NCI-H345 (cell line): ENCODE measurements around the gene SMAD1.

ENCODE experiments used
- DNase-seq: peaks from one replicate; lab custom pipeline; 2025; lab: John Stamatoyannopoulos, UW

Gene SMAD1

GRCh38 chr4:145489556-145489955 is 7.9 kb downstream of the SMAD1 start:
- DNase-seq = no peak

DNA sequence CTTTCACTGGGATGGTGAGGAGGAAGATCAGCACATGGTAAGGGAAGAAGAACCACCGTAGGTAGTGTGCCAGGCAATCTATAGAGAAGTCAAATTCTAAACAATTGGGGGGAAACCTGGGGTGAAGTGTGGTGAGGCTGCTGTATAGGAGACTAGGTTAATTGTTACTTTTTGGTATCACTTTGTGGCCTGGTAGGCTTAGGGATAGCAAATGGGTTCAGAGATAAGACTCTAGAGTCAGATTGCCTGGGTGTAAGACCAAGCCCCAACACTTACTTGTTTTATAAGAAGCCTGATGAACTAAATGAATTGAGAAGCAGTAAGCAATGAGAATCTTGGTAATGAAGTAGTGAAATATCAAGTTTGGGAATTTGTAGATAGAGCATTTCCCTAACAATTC is 8.7 kb downstream of the SMAD1 start:
- no peak for DNase-seq

DNA sequence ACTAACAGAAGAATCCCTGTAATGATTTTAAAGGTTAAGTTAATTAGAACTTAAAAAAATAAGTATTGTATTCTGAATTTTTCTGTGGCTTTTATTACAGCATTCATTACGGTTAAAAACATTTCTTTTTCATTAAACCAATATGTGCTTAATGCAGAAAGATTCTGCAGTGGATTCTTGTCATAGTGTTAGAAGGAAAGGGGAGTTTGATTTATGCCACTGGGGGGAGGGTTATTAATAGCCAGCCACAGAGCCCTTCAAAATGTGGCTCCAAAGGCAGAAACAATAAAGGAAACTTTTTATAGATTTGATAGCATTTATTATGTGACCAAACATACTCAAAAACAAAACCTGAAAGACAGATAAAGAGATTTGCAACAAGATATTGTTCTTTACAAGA is 9.1 kb downstream of the SMAD1 start:
- DNase-seq = no peak

GRCh38 chr4:145492376-145492775 is 10.7 kb downstream of the SMAD1 start:
- no peak for DNase-seq

DNA sequence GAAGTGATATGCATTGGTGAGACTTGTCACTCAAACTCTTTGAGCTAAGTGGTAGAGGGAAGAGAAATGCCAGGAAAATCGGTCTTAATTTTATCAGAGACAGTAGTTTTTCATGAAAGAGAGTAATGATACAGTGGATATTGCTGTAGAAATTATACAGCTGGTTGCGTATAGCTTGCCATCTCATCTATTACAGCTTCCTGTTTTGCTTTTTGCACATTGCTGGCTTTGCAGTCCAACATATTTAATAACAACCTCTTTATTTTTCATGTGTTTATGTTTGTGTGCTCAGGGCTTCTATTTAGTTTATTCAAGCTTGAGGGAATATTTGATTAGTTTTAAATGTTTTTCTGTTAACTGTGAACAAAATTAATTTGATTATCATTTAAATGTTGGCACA is 11.5 kb downstream of the SMAD1 start:
- DNase-seq = no peak

- no peak for DNase-seq
These were observed 13.1 kb downstream of the SMAD1 start for GRCh38 chr4:145494666-145495270.

DNA sequence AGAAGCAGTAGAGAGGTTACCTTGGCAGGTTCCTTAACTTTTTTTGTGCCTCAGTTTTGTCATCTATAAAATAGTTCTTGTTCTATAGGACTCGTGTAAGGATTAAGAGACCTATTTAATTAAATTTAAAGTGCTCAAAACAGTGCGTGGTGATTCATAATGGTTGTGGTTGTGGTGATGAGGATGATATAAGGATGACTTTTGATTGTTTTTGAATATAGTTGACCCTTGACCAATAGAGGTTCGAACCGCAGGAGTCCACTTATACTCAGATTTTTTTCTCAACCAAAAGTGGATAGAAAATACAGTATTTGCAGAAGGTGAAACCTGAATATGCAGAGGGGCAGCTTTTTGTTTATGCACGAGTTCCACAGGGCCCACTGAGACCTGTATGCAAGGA is 14.6 kb downstream of the SMAD1 start:
- no peak for DNase-seq

DNA sequence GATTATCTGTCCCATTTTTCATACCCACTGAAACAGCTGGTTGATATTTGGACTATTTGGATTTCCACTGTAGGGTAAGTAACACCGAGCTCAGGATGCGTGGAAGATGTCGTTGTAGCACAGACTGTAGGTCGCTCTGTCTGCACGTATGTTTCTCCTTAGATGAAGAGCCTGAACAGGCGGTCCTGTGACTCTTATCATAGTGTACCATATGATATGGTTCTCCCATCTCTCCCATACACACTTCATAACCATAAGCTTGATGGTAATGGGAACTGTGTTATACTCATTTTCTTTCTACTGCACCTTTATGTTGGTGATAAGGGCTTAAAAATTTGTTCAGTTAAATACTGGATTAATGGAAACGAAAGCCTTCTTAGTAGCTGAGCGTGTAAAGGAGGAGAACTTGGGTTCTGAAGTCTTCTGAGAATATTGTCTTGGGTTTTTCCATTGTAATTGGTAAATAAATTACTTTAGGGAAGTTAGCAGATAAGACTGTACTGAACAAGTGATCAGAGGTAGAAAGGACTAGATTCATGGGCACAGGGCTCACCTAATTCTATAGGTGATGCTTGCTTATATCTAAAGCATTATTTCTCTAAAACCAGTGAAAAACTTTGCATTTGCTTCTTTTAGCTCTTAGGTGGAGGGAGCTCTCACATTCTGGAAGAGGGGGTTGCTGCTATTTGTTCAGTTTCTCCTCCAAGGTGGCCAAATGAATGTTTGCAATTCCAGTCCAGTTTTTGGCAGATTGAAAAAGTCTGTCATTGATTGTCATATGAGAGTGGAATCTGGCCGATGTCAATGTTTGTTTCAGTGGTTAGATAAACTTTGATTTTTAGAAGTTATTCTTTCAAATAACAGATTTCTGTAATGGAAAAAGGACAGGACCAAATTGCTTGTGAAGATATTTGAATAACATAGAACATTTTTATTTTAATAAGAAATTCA is 15.8 kb downstream of the SMAD1 start:
- no peak for DNase-seq

DNA sequence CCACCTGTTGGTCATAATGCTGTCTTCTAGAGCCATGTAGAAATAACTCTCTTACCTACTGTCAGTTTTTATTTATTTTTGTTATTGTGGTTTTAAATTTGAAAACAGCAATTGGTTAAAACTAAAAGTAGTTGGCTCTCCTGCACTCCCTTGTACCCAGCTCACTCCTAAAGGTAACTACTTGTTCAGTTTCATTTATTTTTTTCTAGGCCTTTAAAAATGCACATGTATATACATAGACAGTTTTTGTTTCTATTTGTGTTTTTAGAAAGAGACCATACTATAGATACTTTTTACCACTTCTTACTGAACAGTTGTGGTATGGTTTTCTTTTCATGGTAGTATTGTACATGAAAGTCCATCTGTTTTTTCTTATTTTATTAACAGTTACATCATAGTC is 16.8 kb downstream of the SMAD1 start:
- DNase-seq = no peak

DNA sequence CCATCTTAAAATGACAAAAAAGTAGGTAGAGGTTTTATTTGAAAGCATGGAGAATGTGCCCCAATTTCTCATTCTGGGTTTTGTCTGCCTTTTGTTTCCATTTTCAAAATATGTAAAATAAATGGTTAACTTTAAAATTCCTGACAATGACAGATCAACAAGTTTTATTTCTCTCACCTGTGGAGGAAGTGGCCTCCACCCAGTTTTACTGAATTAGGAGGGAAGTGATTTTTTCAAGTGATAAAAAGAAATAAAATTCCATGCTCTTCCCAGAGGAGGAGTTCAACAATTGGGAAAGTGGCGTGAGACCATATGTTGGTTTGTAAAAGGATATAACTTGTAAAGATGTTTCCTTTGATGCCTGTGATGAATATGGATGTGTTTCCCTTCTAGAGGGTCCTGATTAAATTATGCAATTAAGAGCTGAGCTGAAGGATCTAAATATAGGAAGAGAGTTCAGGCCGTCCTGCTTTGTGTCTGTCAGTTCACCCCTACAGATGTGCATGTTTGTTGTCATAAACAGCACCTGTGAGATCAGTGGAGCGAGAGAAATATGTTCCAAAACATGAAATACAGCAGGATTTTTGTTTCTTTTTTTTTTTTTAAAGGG is 19.5 kb downstream of the SMAD1 start:
- no peak for DNase-seq

- DNase-seq = no peak
These were observed 21.2 kb downstream of the SMAD1 start for GRCh38 chr4:145502809-145503208.

GRCh38 chr4:145503486-145504072 is 21.9 kb downstream of the SMAD1 start:
- DNase-seq = no peak

GRCh38 chr4:145505995-145506394 is 24.3 kb downstream of the SMAD1 start:
- no peak for DNase-seq

- DNase-seq = no peak
These were observed 26.0 kb downstream of the SMAD1 start for GRCh38 chr4:145507636-145508035.

DNA sequence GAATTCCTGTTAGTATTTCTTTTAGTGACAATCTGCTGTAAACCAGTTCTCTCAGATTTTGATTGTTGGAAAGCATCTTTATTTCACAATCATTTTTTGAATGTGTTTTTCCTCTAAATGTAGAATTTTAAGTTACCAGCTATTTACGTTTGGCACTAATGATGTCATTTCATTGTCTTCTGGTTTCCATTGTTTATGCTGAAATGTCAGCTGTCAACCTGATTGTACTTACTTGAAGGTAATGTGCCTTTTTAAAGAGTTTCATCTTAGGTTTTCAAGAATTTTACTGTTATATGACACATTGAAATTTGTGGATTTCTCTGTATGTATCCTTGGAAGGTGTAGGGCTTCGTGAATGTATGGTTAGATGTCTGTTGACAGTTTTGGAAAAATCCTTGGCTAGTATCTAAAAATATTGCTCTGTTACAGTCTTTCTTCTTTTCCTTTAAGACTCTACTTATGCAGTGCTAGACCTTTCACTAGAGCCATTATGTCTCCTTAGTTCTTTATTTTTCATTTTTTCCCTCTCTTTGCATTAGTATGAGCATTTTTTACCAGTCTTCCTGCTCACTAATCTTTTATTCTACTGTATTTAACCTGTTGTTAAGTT is 30.4 kb downstream of the SMAD1 start:
- no peak for DNase-seq

DNA sequence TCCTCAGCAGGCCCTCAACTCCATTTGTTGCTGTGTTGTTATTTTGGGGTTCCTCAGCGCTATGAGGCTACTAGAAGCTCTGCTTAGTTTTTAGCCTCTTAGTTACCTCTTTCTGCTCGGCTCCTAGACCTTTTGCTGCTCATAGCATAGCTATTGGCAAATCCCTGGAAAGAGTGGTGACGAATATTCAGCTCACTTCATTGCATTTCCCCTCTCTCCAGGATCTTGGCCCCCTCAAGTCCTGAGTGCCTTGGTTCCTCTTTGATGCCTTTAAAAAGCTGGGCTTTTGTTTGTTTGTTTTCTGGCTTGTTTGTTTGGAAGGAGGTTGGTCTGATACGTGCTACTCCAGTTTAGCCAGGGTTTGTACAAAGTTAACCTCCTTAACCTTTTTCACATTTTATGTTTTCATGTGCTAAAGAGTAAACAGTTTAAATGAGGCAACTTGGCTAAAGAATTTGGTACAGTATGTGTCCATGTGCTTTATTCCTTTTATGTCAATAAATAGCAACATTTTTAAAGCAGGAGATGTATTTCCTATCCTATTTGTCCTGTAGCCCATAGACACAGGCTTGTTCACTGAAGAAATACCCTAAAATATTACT is 31.5 kb downstream of the SMAD1 start:
- DNase-seq = no peak

DNA sequence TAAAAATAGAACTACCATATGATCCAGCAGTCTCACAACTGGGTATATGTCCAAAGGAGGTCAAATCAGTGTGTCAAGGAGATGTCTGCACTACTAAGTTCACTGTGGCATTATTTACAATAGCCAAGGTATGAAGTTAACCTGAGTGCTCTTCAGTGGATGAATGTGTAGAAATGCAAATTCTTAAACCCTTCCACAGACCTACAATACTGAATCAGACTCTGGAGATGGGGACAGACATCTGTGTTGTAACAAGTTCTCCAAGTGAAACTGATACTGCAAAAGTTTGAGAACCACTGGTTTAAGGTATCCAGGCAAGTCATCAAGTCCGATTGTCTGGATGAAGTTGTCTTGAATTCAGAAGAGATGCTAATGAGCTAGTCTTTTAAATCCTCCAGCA is 38.5 kb downstream of the SMAD1 start:
- no peak for DNase-seq

DNA sequence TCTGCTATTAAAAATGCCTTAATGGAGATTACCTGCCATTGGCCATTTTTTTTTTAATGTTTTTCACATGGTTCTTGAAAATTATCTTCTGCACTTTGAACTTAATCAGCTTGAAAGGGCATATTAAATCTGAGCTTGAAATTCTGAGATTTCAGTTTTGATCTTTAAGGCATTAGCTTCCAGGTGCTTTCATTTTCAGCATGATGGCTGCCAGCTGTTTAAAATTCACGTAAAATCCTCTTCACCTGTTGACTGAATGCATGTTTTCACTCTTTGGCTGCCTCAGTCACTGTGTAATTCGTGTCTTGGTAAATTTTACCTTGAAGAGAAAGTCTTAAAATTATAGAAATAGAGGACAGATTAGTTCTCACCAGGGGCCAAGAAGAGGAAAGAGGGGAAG is 39.6 kb downstream of the SMAD1 start:
- no peak for DNase-seq

DNA sequence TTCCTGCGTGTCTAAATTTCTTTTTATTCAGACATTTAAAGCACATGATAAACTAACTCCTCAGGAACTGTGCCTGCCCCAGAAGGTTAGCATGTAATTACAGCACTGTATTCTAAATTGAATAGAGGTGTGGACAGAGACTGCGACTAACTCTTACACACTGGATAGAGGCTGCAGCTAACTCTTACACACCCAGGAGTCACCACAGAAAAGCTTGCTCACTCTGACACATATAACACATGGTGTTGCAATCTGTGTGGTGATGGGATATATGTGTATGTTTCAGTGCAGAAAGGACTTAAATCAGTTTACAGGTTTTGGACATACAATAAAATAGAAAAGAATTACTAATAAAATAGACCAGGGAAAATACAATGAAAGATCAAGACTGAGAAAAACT is 41.5 kb downstream of the SMAD1 start:
- no peak for DNase-seq

DNA sequence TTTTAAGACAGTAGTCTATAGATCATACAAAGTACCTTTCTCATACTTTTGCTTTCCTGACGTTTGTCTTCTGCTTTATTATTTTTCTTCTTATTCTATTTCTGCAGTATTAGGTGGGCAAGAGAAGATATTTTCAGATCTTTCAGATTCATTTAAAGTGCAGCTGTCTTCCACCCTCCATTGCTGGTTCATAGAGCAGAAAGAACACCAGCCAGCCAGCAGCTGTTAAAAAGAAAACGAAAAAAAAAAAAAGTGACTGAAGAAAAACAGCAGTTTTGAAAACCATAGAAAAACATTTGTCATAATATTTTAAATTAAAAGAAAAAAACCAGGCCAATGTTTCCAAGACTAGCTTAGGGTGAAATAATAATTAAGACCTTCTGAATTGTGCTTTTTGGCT is 42.9 kb downstream of the SMAD1 start:
- no peak for DNase-seq

- no peak for DNase-seq
These were observed 43.7 kb downstream of the SMAD1 start for GRCh38 chr4:145525291-145525740.

- no peak for DNase-seq
These were observed 46.1 kb downstream of the SMAD1 start for GRCh38 chr4:145527773-145528172.
